ENCODE results near the gene LRP6. TPM values are rescaled to one million over a fixed set of nuclear protein-coding genes. Genes with fewer than 3 reads are reported as not detected.

The LRP6 gene
- total and polyA plus RNA-seq, 2 experiments from 2014 or later = 18.1 to 25.4 TPM

- Histone ChIP-seq H3K9me3 (ENCODE audit: low read depth) (no peaks in the 10 kb centered on the region), H3K4me1 (ENCODE audit: low read depth) (no peaks in the 10 kb centered on the region), H3K27me3 (peaks cover 8% of the 10 kb centered on the region), H3K27ac (no peak overlapping the region), H3K4me3 (no peak overlapping the region), H3K36me3 (no peaks in the 10 kb centered on the region)
- no peak for DNase-seq (ENCODE audit: low read depth in 1 of 2, low spot score in 1 of 2)
- no peak for TF ChIP-seq CTCF (IDR thresholded peaks at IDR 0.05; ENCODE audit: low read depth, low read length)
These were observed 174.7 kb downstream of the LRP6 start for GRCh38 chr12:12091977-12092663.

- Histone ChIP-seq H3K4me3 (no peak overlapping the region), H3K4me1 (ENCODE audit: low read depth) (no peaks in the 10 kb centered on the region), H3K9me3 (ENCODE audit: low read depth) (no peaks in the 10 kb centered on the region), H3K36me3 (no peaks in the 10 kb centered on the region), H3K27me3 (peaks cover 8% of the 10 kb centered on the region), H3K27ac (no peak overlapping the region)
- DNase-seq (ENCODE audit: low read depth in 1 of 2, low spot score in 1 of 2) = no peak
- no peak for TF ChIP-seq CTCF (IDR thresholded peaks at IDR 0.05; ENCODE audit: low read depth, low read length)
These were observed 175.8 kb downstream of the LRP6 start for GRCh38 chr12:12091071-12091470.

GRCh38 chr12:12088761-12089160, 178.1 kb downstream of the LRP6 start:
- Histone ChIP-seq H3K27me3 (peaks cover 8% of the 10 kb centered on the region), H3K4me1 (ENCODE audit: low read depth) (no peaks in the 10 kb centered on the region), H3K4me3 (no peak overlapping the region), H3K27ac (no peak overlapping the region), H3K9me3 (ENCODE audit: low read depth) (no peaks in the 10 kb centered on the region), H3K36me3 (no peaks in the 10 kb centered on the region)
- DNase-seq (ENCODE audit: low read depth in 1 of 2, low spot score in 1 of 2) = no peak
- TF ChIP-seq CTCF (IDR thresholded peaks at IDR 0.05; ENCODE audit: low read depth, low read length) = no peak

- peaks cover 8% of the 10 kb centered on the region for H3K27me3 ChIP-seq
These were observed 178.7 kb downstream of the LRP6 start for GRCh38 chr12:12088147-12088546.

GRCh38 chr12:12087693-12088034, 179.2 kb downstream of the LRP6 start:
- Histone ChIP-seq H3K4me1 (ENCODE audit: low read depth) (no peaks in the 10 kb centered on the region), H3K27ac (no peak overlapping the region), H3K36me3 (no peaks in the 10 kb centered on the region), H3K9me3 (ENCODE audit: low read depth) (no peaks in the 10 kb centered on the region), H3K27me3 (peaks cover 5% of the 10 kb centered on the region), H3K4me3 (no peak overlapping the region)
- no peak for DNase-seq (ENCODE audit: low read depth in 1 of 2, low spot score in 1 of 2)
- no peak for TF ChIP-seq CTCF (IDR thresholded peaks at IDR 0.05; ENCODE audit: low read depth, low read length)

More at GRCh38 chr12:12088147-12088546, 178.7 kb downstream of the LRP6 start:
- Histone ChIP-seq H3K27ac (no peak overlapping the region), H3K4me3 (no peak overlapping the region), H3K4me1 (ENCODE audit: low read depth) (no peaks in the 10 kb centered on the region), H3K36me3 (no peaks in the 10 kb centered on the region), H3K9me3 (ENCODE audit: low read depth) (no peaks in the 10 kb centered on the region)
- no peak for DNase-seq (ENCODE audit: low read depth in 1 of 2, low spot score in 1 of 2)
- no peak for TF ChIP-seq CTCF (IDR thresholded peaks at IDR 0.05; ENCODE audit: low read depth, low read length)

All from cardiac muscle cell (in vitro differentiated cells and primary cell).